Neural cell (in vitro differentiated cells): ENCODE measurements around the gene TMEM59L.

Experiments
- EP300 ChIP-seq: fragments of 450-650 bp; conservative IDR thresholded peaks from 2 replicates; pipeline ENCODE4 v1.6.1; 2014; ENCODE audit warnings: antibody characterized with exemption, mild to moderate bottlenecking, moderate library complexity; ENCODE audit not compliant: poor library complexity, severe bottlenecking
- MXI1 ChIP-seq: fragments of 450-650 bp; conservative IDR thresholded peaks from 2 replicates; pipeline ENCODE4 v1.6.1; 2014; ENCODE audit warnings: antibody characterized with exemption, mild to moderate bottlenecking; ENCODE audit not compliant: poor library complexity, severe bottlenecking
- REST ChIP-seq: IDR thresholded peaks from 2 replicates; pipeline ENCODE4 v1.6.1; 2012; ENCODE audit warnings: borderline replicate concordance
- SMC3 ChIP-seq: fragments of 450-650 bp; conservative IDR thresholded peaks from 2 replicates; pipeline ENCODE4 v1.6.1; 2014; ENCODE audit warnings: antibody characterized with exemption, mild to moderate bottlenecking, moderate library complexity; ENCODE audit not compliant: poor library complexity
- TAF1 ChIP-seq: IDR thresholded peaks from 2 replicates; pipeline ENCODE4 v1.6.1; 2012; ENCODE audit warnings: low read depth
- TF ChIP-seq, protein P1 (sequence below): fragments of 450-650 bp; IDR thresholded peaks from 2 replicates; pipeline ENCODE4 v1.5.1; 2014; ENCODE audit warnings: antibody characterized with exemption, mild to moderate bottlenecking, moderate library complexity; ENCODE audit not compliant: poor library complexity, severe bottlenecking

DNA sequence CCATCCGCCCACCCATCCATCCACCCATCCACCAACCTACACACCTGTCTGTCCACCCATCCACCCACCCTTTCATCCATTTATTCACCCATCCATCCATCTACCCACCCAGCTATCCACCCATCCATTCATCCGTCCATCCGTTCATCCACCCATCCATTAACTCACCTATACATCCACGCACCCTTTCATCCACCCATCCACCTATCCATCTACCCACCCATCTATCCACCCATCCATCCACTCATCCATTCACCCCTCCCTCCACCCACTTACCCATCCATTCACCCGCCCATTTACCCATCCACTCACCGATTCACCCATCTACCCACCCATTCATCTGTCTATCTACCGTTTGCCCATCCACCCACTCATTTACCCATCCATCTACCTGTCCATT lies 41.8 kb downstream of the TMEM59L start:
- TF ChIP-seq, protein P1, sequence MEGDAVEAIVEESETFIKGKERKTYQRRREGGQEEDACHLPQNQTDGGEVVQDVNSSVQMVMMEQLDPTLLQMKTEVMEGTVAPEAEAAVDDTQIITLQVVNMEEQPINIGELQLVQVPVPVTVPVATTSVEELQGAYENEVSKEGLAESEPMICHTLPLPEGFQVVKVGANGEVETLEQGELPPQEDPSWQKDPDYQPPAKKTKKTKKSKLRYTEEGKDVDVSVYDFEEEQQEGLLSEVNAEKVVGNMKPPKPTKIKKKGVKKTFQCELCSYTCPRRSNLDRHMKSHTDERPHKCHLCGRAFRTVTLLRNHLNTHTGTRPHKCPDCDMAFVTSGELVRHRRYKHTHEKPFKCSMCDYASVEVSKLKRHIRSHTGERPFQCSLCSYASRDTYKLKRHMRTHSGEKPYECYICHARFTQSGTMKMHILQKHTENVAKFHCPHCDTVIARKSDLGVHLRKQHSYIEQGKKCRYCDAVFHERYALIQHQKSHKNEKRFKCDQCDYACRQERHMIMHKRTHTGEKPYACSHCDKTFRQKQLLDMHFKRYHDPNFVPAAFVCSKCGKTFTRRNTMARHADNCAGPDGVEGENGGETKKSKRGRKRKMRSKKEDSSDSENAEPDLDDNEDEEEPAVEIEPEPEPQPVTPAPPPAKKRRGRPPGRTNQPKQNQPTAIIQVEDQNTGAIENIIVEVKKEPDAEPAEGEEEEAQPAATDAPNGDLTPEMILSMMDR: no peak
- no peak for TF ChIP-seq EP300
- no peak for TF ChIP-seq TAF1
- no peak for TF ChIP-seq MXI1
- no peak for TF ChIP-seq SMC3
- no peak for TF ChIP-seq REST
